IPS-NIHi7 (cell line): ENCODE data around the gene CAPS2.

Source experiments
- DNase-seq: peaks from one replicate; pipeline ENCODE4 v3.0.0; 2012; ENCODE audit warnings: mixed read lengths; ENCODE audit errors: extremely low spot score

The CAPS2 gene

DNA sequence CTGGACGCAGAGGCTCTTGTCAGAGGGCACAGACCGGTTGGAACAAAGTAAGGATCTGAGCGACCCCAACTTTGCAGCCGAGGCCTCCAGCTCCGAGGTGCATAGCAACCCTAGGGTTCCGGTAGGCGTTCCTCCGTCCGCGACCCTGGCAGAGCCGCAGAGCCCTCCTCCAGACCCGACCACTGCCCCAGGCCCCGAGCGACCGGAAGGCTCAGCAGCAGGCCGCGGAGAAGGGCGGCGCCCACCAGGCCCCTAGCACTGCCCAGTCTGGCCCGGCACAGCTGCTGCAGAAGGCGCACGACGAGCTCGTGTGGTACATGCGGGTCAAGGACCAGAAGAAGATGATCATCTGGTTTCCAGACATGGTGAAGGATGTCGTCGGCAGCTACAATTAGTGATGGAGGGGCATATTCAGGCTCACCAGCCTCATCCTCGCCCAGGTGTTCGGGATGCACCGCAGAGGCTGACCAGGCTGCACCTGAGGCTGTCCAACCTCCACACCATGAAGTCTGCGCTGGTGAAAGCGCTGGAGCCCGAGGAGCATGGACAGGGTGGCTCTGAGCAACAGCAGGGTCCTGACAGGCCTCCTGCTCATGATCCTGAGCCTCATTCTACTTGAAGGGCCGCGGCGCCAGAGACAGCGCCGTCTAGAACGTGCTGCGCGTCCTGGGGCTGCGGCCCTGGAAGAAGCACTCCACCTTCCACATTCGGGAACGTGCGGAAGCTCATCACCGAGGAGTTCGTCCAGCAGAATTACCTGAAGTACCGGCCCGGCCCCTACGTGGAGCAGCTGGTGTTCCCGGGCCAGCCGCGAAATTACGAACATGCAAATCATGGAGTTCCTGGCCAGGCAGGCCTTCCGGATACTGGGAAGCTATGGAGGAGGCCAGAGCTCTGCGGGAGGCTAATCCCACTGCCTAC lies 24.5 kb downstream of the CAPS2 start:
- no peak for DNase-seq

DNA sequence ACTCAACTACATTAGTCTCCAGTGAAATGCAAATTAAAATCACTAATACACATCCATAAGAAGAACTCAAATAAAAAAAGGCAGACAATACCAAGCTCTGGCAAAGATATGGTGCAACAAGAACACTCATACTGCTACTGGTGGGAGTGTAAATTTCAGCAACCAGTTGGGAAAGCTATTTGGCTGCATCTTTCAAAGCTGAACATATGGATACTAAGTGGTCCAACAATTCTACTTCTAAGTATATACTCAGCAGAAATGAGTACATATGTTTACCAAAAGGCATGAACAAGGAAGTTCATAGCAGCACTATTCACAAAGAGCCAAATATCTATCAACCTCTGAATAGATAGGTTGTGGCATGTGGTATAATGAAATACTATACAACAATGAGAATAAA lies 27.3 kb downstream of the CAPS2 start:
- DNase-seq, result no peak

DNA sequence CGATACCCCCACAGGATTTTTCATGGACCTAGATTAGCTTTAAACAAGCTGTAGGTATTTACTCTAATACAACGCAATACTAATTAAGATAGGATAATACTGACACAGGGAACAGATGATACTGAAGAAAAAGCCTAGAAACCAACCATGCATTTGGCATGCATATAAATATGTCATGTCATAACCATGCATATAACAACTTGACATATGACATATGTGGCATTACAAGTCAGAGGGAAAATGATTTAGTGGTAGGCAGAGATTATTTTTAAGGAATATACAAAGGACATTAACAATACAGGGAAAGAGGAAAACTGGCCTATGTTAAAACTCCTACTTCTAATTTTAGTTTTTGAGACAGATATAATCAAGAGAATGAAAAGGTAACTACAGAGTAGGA lies 27.9 kb downstream of the CAPS2 start:
- DNase-seq, result no peak

DNA sequence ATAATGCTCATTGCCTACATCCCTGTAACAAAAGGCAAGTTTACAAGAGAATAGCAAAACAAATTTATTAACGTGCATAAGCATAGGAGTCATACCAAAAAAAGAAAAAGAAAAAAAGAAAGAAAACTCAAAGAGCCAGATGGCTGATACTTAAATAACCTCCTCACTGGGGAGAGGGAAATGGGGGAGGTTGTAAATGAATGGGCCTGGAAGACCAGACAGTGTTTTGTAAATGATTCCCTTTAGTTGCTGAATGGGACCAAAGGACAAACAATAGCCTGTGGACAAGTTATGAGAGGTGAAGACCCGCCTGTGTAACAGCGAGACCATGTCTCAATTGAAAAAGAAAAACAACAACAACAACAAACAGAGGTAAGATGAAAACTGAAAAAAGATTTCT lies 35.3 kb downstream of the CAPS2 start:
- no peak for DNase-seq

DNA sequence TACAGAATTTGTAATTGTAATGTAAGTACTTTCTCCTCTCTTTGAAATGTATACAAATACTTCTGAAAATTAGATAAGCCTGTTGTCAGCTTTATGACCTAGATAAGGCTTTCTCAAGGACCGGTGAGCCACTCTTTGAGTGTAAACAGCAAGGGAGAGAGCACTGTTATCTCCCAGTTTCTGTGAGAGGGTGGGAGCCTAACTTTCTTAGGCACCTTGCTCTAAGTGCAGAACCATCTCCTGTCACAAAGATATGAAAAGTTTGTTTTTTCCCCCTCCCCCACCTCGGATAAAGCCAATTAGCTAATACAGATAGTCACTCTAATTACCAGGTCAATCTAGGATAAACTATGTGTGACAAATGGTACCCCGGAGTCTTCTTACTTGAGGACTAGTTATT lies 35.8 kb downstream of the CAPS2 start:
- no peak for DNase-seq

DNA sequence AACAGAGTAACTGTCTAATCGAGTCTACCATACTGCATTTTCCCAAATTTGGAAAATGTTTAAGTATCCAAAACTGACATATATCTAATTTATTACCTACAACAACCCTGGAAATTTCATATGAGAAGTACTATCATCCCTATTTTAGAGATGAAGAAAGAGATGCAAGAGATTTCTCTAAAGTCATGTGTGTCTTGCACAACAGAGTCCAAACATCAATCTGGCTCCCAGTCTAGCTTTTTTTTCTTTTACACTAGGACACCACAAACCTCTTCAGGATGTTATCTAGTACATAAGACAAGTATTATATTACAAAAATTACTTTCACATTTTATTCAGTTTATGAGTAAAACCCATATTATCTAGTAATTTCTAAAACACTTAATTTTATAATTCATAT lies 39.1 kb downstream of the CAPS2 start:
- DNase-seq, result no peak

- no peak for DNase-seq
These were observed 40.4 kb downstream of the CAPS2 start for GRCh38 chr12:75289753-75290152.

DNA sequence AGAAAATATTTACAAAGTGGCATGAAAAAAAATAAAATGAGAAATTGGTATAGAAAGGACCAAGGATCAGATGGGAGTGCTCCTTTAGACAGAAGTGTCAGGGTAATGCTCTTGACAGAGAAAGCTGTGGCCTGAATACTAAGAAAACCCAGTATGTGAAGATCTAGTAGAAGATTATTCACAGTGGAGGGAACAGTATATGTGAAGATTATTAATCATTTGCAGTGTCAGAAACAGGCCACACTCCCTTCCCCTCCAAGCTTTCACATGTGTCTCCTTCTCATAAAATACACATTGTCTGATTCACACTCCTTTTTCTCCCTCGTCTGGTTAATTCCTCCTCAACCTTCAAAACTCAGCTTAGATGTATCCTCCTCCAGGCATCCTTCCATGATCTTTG lies 41.3 kb downstream of the CAPS2 start:
- no peak for DNase-seq

DNA sequence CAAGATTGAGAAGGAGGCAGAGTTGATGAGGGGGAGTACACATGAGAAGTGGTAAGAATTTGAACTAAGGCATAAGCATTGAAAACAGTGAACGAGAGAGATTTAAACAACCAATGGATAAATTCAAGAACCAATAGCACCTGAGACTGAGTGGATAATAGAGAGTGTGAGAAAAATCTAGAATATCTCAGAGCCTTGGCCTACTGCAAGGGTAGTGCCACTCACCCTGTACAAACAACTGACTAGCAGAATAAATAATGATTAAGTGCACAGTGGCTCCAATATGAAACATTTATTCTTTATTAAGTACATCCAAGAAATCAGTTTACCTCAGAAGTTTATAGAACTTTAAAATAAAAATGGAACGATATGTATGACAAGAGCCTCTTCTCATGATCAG lies 54.4 kb downstream of the CAPS2 start:
- no peak for DNase-seq

- DNase-seq, result no peak
These were observed 58.5 kb downstream of the CAPS2 start for GRCh38 chr12:75271576-75271975.

DNA sequence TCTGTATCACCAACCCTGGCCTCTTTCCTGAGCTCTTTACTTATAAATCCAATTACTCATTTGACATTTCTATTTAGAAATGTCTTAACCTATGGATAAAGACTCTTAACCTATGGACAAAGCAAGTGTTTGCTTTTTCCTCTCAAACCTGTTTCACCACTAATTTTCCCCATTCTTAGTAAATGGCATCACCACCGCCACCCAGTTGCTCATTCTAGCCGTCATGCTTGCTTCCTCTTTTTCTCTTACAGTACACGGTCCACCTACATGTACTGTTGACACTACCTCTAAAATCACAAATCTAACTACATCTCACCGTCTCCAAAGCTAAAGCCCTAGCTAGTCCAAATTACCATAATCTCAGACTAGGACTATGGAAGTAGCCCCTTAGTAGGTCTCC lies 60.0 kb downstream of the CAPS2 start:
- DNase-seq, result no peak

GRCh38 chr12:75269209-75269608 lies 60.9 kb downstream of the CAPS2 start:
- DNase-seq, result no peak

- no peak for DNase-seq
These were observed 69.8 kb downstream of the CAPS2 start for GRCh38 chr12:75260316-75260715.

DNA sequence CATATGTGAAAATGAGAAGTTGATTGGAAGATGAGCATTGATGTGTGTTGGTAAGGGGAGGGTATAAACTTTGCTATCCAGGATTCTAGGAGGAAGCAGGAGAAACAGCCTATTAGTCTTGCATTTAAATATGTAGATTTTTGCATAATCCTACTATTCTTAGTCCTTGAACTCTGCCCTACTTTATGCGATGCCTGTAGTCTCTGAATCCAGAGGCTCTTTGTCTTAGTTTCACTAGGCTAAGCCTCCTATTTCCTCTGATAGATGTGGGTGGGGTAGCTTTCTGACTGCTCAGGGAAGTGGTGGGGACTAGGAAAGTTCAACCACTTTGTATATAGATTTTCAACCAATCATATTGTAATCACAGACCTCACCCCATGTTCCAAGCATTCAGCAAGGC lies 71.0 kb downstream of the CAPS2 start:
- DNase-seq, result peak; percentile 10

DNA sequence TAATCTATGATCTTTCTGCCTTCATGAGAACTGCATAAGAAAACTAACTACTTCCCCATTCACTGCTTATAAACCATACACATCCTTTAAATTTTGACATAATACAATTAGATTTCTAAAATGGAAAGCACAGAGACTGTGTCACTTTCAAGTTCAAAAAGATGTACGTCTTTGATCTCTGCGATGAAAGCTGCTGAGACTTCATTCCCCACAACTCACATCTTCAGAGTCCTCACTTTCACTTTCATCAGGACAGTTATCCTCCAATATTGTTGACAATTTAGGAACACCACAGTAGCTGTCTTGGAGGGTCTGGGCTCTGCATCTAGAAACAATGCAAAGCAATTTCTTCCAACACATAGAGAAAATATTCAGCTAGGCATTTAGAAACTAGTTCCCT lies 72.6 kb downstream of the CAPS2 start:
- DNase-seq, result no peak

DNA sequence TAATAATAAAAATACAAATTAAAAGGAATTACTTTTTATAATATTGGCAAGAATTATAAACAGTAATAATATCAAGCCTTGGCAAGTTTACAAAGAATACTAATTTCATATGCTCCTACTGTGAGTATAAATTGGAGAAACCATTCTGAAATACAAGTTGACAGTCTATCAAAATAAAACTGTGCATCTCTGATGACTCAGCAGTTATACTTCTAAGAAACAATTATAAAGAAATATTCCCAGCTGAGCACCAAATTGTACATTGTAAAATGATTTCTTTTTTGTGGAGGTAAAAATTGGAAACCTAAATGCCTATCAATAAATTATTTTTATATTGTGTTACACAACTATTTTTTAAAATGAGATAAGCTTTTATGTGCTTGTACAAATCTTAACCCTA lies 85.0 kb downstream of the CAPS2 start:
- DNase-seq, result no peak

DNA sequence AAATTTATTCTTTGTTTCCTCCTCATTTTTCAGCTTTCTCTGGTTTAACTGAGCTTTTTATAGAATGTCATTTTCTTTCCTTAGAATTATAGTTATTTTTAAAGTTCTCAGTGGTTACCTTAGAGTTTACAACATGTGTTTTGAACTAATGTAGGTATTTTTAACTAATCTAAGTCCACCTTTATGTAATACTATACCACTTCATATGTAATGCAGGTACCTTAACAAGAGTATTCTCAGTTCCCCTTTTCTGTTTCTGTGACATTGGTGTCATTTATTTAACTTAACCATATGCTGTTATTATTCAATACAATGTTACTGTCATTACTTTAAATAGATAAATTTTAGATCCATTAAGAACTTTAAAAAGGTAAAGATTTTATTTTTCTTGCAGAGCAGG lies 90.1 kb downstream of the CAPS2 start:
- DNase-seq, result no peak

DNA sequence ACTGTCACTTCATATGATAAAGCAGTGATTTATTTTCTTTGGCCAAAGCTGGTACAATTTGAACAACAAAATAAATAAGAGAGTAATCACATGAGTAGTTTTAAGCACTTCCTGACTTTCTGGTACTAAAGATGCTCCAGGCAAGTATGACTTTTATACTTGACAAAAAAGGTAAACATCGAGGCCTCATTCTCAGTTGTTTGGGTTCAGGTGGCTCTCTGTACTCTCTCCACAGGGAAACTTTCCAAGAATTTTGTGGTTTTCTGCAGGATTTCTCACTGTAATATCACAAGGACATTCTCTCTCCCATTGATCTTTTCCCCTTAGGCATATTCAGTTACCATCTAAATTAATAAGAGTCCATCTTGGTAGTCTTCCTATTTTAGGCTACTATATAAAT lies 93.9 kb downstream of the CAPS2 start:
- DNase-seq, result no peak

DNA sequence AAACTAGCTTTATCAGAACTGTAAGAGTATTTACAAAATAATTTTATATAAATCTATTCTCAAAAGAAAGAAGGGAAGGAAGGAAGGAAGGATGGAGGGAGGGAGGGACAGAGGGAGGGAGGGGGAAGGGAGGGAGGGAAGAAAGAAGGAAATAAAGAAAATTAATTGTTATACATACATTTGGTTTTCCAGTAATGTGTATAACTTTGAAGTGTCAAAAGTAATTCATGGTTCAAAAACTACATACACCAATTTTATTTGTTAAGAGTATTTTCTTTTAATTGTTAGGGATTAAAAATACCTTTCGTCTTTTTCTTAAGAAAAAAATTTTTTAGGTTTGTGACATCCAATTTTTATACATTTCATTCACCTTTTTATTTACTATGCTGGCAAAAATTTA lies 103.0 kb downstream of the CAPS2 start:
- no peak for DNase-seq
